Measurements from ENCODE around the gene HESX1.
A peak's percentile ranks its signal among the peaks of the same experiment; 100 is the strongest.

HESX1 gene

GRCh38 chr3:57166660-57167059 is 33.1 kb downstream of the HESX1 start:
- DNase-seq: no peak

- no peak for DNase-seq
Observed at GRCh38 chr3:57165641-57166040, 34.1 kb downstream of the HESX1 start.

GRCh38 chr3:57164657-57165573 is 34.9 kb downstream of the HESX1 start, which contains the start of gene IL17RD:
Gene IL17RD, minus strand, starts transcription at chr3:57165353. Its CDS starts 67 bp downstream, at chr3:57165286.
- peak; percentile 50 to 55 for DNase-seq

- no peak for DNase-seq
Observed at GRCh38 chr3:57164217-57164656, 35.5 kb downstream of the HESX1 start.

- no peak for DNase-seq
Observed at GRCh38 chr3:57163751-57164150, 36.0 kb downstream of the HESX1 start.

- no peak for DNase-seq
Observed at GRCh38 chr3:57161915-57162314, 37.9 kb downstream of the HESX1 start.

GRCh38 chr3:57160765-57161538 is 38.8 kb downstream of the HESX1 start:
- DNase-seq: no peak

GRCh38 chr3:57160076-57160764 is 39.6 kb downstream of the HESX1 start:
- no peak for DNase-seq

GRCh38 chr3:57158813-57159738 is 40.7 kb downstream of the HESX1 start:
- DNase-seq: peak in 1 of 2 experiments; percentile 8

GRCh38 chr3:57158325-57158724 is 41.5 kb downstream of the HESX1 start:
- DNase-seq: peak in 1 of 2 experiments; percentile 47

- no peak for DNase-seq
Observed at GRCh38 chr3:57157545-57157944, 42.2 kb downstream of the HESX1 start.

- DNase-seq: no peak
Observed at GRCh38 chr3:57155310-57155643, 44.5 kb downstream of the HESX1 start.

GRCh38 chr3:57154470-57155309 is 45.1 kb downstream of the HESX1 start:
- no peak for DNase-seq

- DNase-seq: no peak
Observed at GRCh38 chr3:57152151-57153143, 47.3 kb downstream of the HESX1 start.

GRCh38 chr3:57151749-57152148 is 48.0 kb downstream of the HESX1 start:
- no peak for DNase-seq

GRCh38 chr3:57151021-57151449 is 48.7 kb downstream of the HESX1 start:
- DNase-seq: no peak

GRCh38 chr3:57150113-57150581 is 49.6 kb downstream of the HESX1 start:
- DNase-seq: no peak
